Activated CD8-positive, alpha-beta memory T cell treated with anti-CD3 and anti-CD28 coated beads, Interleukin-2, amount 50 U/mL, for 24 hours (primary cell): ENCODE data around the gene PLPPR1.
"Not testable (repeated sequence)": the region's sequence is repeated elsewhere in the genome, so short reads cannot be mapped to it uniquely, and the experiment has no call there.

Experiments used
- DNase-seq: peaks from one replicate; pipeline ENCODE4 v3.0.0-alpha.2; 2020; ENCODE audit errors: extremely low read depth

The PLPPR1 gene

DNA sequence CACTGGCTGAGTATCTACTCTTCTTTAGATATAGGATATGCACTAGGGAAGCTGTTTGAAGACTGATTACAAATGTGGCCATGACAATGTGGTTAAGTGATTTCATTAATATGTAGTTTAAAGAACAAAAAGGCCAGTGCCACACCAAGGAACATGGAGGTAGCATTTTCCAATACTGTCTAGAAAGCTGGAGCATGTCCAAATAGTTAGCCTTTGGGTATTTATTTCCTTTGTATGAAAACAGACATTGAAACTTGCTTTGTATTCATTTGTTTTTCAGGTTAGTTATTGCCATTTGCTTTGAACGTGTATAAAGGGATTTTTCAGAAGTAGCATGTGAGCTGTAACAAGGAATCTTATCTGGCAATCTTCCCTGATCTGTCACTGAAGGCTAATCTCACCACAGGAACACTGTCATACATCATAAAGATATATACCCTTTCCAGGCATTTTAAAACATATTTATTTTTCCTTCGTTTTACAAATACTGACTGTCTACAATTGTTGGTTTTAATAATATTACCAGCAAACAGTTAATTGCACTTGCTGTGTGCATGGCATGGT lies 93.4 kb downstream of the PLPPR1 start:
- DNase-seq = no peak

DNA sequence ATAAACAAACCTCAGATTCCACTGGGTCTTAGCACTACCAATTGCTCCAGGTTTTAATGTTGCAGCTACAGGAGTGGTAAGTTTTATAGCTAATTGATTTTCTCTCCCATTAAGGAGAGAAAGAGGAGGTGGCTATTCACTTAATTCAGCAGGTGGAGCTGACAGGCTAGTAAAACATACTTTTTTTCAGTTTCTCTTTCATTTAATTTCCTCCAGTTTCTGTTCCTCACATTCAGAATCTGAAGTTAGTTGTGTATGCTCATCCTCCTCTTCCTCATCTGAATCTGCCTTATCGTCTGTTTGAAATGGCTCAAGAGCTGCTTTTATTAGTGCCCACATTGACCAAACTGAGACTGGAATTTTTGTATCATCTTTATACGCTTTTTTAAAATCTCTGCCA lies 98.0 kb downstream of the PLPPR1 start:
- no peak for DNase-seq

DNA sequence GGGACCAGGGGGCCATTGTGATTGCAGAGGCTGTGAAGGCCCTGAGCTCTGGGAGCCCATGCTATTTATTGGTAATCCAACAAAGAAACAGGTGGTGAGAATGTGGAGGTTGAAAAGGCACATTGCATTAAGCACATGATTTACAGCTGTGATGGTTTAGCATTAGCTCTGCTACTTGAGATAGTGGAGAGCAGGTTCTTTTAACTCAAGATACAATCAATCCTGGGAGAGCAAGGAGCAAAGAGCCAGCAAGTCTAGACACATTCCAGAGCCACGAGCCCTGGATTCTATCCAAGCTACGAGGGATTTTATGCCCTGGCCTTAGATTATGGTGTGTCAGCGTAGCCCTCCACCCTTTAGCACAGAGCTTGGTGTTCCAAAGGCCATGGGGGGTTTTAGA lies 98.8 kb downstream of the PLPPR1 start:
- DNase-seq = not testable (repeated sequence)

DNA sequence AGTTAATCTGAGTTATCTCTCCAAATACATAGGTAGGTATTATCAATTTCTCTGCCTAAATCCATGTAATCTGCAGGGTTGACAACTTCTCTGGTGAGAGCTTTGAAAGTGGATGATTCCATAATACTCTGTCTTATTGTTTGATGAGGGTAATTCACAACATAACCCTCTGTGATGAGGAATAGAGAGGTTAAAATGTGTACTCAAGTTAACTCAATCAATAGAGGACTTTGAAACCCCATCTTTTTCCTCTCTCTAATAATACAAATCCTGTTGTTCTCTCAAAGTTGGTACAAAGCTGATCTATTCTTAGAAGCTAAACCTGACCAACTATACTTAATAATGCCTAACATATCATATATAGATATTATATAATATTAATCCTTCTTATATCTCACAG lies 100.1 kb downstream of the PLPPR1 start:
- no peak for DNase-seq

DNA sequence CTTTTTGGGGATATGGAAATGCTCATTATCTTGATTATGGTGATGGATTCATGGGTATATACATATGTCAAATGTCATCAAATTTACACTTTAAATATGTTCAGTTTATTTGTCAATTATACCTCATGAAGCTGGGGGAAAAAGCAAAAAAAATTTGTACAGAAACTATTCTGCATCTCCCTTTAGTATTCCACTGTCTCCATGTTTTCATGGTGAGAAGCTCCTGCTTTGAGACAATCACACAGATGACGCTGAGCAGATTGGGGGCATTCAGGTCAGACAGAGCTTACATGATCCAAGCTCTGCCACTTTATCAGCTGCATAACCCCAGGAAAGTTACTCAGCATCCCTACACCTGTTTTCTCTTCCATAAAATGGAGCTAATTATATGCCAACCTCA lies 101.5 kb downstream of the PLPPR1 start:
- DNase-seq = no peak

DNA sequence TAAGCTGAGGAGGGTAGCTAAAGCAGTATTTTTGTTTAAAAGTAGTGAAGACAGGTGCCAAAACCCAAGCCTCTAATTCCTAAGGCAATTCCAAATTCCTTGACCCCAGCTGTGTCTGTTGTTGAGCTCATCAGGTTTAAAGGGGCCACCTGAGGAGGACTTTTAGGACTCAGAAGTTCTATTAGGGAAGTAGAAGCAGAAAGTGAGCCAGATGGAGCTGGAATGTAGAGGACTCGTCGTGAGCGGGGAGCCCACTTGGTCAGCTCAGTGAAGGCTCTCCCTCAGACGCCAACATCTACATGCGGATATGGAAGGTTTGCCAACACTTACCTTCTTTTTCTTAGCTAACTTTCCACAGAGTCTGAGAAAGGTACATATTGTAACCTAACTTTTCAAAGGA lies 102.8 kb downstream of the PLPPR1 start:
- no peak for DNase-seq

DNA sequence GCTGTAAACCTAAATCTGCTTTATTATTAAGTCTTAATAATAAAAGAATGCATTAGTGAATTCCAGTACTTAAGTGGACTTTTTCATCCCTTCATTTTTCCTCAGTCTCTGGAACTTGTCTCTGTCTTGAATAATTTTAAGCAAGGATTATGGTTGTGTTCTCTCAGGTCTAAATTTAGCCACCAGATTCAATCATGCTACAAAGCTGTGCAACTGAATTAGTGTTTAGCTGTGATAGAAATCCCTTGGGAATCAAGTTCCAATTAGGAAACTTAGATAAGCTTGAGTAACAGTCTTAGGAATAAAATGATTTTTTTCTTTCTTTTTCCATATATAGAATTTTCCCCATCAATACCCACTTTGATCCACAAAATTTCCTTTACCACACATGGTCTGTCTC lies 104.3 kb downstream of the PLPPR1 start:
- DNase-seq = no peak

DNA sequence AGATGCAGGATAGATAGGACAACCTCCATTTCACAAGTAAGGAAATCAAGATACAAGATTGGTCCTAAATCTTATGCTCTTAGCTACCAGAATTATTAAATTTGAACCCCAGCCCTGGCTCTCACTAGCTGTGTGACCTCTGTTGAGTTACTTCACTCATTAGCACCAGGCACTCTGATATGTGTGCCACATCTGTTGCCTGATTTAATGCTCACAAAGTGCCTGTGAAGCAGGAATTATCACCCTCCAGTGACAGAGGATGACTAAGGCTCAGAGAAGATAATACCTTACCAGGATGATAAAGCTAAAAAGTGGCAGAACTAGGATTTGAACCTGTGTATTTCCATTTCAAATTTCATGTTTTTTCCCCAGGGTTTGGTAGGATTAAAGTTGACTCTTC lies 110.0 kb downstream of the PLPPR1 start:
- no peak for DNase-seq

DNA sequence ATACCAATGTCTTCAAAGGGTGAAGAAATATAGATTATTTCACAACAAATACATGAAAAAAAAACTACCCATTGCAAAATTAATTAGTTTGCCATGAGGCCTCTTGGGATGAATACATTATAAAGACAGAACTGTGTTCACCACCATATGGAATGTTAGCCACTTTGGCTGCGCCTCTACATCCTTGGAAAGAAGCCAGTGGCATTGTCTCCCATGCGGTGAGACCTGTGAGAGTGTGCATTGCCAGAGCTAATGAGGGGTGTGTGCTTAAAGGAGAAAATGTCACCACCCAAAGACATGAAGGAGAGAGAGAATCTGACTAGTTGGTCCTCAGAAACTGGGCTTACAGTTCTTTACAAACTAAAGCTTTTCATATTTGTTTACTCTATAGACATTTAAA lies 110.6 kb downstream of the PLPPR1 start:
- no peak for DNase-seq

DNA sequence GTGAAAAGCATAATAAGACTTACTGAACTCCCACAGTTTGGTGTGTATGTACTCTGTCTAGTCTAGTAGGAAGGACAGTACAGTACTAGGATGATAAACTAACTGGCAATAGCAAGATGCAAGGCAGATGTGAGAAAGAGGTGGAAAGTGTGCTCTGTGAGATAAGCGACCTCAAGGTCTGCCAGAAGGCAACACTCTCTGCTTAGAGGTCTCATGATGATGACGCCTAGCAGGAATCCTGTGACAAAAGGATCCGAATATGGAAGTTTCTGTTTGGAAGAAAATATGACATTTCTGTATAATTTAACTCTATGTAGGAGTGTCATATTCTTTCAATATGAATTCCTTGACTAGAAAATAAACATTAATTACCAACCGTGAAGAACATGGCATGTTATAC lies 112.2 kb downstream of the PLPPR1 start:
- no peak for DNase-seq

DNA sequence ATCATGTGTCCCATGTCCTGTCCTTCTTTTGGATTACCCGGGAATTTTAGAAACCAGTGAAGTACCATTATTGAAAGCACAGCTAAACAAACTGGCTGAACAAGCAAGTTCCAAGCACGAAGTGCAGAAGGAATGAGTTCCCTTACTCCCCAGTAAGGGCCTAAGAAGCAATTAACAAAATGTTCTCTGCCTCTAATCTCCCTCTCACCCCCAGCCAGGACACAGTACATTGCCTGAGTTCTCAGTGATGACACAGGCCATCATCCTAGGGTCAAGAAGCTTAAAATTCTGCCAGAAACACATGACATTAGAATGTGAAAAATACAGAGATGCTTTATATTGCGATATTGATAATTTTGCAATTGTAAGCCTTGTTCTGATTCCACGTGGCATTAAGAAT lies 118.0 kb downstream of the PLPPR1 start:
- no peak for DNase-seq

DNA sequence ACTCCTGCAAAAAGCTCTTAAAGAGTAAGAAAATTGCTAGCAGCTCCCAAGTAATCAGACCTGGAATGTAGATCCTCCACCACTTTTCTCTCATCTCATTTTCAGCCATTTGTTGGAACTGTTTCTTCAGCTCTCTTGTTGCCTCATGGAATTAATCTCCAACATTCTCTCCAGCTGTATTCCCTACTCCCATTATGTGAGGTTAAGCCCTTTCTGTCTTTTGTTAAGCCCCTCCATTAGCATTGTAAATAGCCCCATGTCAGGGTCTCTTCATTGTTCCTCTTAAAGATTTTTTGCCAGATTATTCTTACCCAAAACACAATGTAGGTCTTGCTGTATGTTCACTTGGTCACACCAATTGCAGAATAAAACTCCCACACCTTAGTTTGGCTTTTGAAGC lies 119.8 kb downstream of the PLPPR1 start:
- no peak for DNase-seq

DNA sequence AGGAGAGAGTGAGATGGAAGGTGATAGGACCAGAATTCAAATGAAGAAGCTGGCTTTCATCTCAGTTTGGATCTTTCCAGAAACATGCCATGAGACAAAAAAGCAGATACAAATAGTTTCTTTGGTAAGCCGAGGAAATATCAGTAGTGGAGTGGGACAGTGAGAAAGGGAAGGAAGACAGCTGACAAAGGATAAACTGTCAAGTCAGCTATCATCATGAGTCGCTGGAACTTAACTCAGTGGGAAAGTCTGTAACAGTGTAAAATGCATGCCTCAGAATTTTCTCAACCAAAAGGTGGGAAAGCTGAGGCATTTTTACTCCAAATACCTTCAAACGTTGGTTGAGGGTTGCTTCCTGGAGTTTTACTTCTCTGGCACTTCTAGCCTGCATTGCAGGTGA lies 129.8 kb downstream of the PLPPR1 start:
- no peak for DNase-seq

DNA sequence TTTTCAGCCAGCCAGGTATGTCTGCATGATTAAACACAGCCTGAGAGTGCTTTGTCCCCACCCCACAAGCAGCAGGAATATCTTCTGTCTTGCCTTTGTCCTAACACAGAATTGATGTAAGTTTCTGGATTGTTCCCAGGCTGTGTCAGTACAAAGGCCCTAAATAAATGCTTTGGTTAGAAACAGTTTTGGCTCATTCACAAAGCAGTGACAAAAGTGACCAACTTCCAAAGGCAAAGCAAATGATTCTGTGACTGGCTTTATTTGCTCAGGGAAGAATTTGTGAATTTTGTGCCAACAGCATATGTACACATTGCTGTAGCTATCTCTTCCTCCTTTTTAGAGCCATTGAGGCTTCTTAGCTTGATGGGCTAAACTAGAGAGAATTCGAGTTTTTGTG lies 133.7 kb downstream of the PLPPR1 start:
- no peak for DNase-seq

DNA sequence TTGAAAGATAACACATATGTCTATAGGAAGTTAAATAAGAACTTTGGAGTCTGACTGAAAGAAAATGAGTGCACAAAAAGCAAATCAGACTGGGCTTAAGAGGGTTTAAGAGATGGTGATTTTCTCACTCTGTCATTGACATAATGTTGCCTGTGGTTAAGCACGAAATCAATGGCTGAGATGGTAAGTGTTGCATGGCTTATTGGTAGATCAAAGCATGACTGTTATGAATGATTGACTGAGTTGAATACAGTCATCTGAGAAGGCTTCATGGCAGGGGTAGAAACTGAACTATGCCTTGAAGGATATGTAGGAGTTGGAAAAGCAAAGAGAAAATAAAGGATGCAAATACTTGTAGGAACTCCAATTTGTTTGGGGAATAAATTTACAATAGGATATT lies 136.6 kb downstream of the PLPPR1 start:
- no peak for DNase-seq

DNA sequence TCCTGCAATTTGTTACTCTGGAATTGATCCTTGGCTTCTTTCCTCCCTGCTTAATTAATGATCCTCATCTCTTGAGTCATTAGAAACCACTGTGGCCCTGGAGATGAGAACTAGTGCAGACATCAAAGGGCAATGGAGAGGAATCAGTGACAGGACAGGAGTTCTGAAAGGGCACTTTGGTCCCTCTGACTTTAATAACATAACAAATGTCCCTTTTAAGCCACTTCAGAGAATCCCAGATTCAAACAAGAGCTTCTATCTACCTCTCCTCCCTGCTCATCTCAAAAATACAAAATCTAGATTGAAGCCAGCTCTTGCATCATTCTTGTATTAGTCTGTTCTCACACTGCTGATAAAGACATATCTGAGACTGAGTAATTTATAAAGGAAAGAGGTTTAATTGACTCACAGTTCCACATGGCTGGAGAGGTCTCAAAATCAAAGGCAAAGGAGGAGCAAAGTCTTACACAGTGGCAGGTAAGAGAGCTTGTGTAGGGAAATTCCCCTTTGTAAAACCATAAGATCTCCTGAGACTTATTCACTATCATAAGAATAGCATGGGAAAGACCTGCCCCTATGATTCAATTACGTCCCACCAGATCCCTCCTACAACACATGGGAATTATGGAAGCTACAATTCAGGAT lies 139.1 kb downstream of the PLPPR1 start:
- DNase-seq = no peak

DNA sequence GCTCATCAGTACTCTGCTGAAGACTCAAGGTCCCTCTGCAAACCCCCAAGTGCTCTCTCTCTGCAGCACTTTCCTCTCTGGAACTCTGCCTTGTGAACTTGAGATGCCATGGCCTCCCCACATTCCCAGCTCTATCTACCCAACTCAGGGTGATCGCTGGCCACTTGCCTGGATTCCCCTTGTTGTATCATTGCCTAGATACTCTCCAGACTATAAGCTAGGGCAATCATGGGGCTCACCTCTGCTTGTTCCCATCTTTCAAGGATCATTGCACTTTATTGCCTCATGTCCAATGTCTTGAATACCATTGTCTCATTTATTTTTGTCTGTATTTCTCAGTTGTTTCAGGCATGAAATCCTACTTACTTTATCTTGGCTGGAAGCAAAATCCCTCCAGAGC lies 144.1 kb downstream of the PLPPR1 start:
- DNase-seq = no peak

DNA sequence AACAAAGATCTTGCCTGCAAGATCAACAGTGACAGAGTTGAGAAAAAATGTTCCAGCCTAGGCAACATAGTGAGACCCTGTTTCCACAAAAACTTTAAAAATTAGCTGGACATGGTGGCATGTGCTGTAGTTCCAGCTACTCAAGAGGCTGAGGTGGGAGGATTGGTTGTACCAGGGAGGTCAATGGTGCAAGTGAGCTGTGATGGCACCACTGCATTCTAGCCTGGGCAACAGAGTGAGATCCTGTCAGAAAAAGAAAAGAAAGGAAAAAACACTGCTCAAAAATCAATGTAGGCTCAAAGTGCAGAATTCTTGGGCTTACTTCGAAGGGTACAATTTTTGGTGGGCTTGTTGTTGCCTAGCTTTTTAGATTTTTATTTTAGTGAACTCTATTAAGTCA lies 145.4 kb downstream of the PLPPR1 start:
- no peak for DNase-seq

DNA sequence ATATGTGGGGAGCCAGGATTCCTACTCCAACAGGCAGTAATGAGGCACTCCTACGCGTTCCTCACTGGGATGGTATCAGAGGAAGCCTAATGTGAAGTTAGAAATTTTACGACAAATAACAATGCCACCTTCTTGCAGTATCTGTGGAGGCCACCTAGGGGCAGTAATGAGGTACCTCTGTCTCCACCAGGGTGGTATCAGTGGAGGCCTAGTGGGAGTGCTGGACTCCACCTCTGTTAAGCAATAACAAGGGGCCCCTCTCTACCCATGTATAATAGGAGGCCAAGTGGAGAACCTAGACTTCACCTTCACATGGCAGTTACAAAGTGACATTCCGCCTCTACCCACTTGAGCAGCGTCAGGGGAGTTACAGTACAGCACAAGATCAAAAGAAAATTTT lies 147.9 kb downstream of the PLPPR1 start:
- DNase-seq = no peak

DNA sequence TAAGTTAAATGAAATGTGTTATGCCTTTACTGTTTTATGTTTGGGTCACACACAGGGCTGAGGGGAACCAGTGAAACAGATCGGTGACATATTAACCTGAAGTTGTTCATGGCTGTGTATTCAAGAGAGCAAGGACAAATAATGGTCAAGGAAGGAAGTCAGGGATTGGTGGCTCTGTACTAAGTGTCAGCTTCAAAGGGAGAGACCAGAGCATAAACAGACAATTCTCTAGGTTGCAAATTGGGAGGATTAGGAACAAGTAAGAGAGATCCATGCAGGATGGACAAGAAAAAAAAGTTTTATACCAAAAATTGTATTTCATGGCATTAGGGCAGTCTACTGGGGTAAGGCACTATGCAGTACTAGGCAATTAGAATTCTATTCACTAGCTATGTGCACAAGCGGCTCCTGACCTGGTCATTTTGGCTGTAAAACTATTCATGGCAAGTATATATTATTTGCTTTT lies 156.3 kb downstream of the PLPPR1 start:
- DNase-seq = no peak

DNA sequence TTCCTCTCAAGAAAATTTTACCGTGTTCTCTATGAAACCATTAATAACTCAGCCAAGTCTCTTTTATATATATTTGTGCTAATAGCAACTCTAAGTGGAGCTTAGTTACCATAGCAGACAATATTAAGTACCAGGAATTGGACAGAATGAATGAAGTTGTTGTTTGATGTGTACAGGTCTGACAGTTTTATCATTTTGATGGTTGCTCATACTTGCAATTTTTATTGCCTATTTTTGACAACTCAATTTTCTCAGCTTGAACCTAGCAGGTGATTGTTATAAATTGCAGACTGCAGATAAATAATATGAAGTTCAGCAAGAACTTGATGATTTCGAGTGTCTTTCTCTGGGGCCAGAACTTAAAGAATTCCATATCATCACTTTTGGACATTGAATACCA lies 163.2 kb downstream of the PLPPR1 start:
- no peak for DNase-seq

DNA sequence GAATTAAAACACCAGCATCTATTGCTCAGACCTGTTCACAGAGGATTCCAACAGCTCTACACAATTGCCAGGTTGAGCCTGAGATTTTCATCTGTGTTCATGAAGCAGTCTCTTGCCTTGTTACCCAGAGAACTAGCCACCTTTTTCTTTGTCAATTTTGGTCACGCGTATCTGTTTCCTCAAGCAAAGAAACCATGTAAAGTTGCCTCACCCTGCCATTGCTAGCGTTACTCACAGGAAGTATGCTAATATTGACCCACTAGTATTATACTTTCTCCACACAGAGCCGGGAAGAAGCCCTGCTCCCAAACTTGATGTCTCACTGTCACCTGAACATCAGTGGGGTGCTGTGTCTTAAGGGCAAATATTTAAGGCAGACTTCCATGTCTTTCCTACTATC lies 168.5 kb downstream of the PLPPR1 start:
- DNase-seq = no peak

DNA sequence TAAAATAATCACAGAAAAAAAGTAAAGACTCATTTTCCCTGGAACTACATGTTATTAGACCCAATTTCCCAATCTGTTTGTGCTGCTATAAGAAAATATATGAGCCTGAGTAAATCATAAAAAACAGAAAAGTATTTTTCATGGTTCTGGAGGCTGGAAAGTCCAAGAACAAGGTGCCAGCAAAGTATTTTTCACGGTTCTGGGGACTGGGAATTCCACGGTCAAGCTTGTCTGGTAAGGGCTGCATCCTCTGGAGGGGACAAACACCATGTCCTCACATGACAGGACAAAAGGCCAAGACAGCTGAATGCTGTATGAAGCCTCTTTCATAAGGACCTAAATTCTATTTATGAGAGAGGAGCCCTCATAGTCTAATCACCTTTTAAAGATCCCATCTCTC lies 172.3 kb downstream of the PLPPR1 start:
- no peak for DNase-seq

DNA sequence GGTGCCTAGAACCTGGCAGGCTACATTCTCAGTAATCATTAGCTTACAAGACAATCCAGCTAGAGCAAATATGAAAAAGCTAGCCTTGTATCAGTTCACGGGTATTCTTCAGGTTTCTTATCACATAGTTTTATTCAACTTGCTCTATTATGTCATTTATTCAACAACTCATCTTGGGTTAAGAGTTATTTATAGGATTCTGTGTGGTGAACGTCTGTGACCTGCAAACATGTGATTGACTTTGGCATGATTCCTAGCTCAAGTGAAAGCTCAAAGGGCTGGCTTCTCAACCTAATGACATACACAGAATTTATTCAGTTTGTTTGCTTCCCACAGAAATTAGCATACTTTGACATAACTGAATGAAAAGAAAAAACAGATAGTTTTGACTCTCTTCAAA lies 173.1 kb downstream of the PLPPR1 start:
- DNase-seq = no peak
